Endothelial cell of umbilical vein (primary cell): ENCODE measurements around the gene IGFBP4. TPM values are rescaled to one million over a fixed set of nuclear protein-coding genes. Genes with fewer than 3 reads are reported as not detected.

Experiments used
- BruUV-seq: library from RNA; stranded (reverse); fragments of 400-500 nt; replicated peaks from 2 replicates; lab custom pipeline; 2021; lab: Mats Ljungman, UMichigan
- CTCF ChIA-PET: fragments of 300-600, 350-600 bp; sonication (Branson Sonifier 250); formaldehyde crosslinking; loops from one replicate; lab custom pipeline; 2021; ENCODE audit warnings: antibody characterized with exemption, inconsistent platforms; lab: Charles Lee
- POLR2A ChIA-PET: fragments of 300-600, 350-600 bp; sonication (Branson Sonifier 250); formaldehyde crosslinking; loops from one replicate; lab custom pipeline; 2021; ENCODE audit warnings: antibody characterized with exemption, inconsistent platforms; lab: Charles Lee
- DNase-seq: peaks from one replicate; pipeline ENCODE4 v3.0.0-alpha.2; 2011; ENCODE audit warnings: low read depth, low spot score
- FAIRE-seq: peaks from 2 replicates; lab custom pipeline; 2011; peaks lifted over from hg19 to GRCh38; lab: Jason Lieb, UNC
- H2AFZ ChIP-seq: 2 replicates; pipeline ENCODE4 v1.6.0; 2012; ENCODE audit warnings: low read depth, low read length, control low read depth, inconsistent platforms
- H3K27ac ChIP-seq: 2 replicates; pipeline ENCODE4 v1.5.1; 2011; ENCODE audit warnings: low read depth, mild to moderate bottlenecking, control low read depth, low read length, moderate library complexity; ENCODE audit not compliant: insufficient read depth
- H3K27me3 ChIP-seq, 2 experiments: 2 replicates each; pipeline versions ENCODE4 v1.6.0 to v1.6.1; 2011; ENCODE audit warnings: low read length in 2 of 2, mixed read lengths in 1 of 2; ENCODE audit not compliant: control insufficient read depth in 2 of 2, insufficient read depth in 2 of 2
- H3K36me3 ChIP-seq, 2 experiments: 2 replicates in 1 of 2; 3 replicates in 1 of 2; pipeline ENCODE4 v1.5.1; 2011; ENCODE audit warnings: low read length in 2 of 2, mild to moderate bottlenecking in 1 of 2, moderate library complexity in 1 of 2; ENCODE audit not compliant: control insufficient read depth in 2 of 2, insufficient read depth in 2 of 2; ENCODE audit errors: extremely low read depth in 1 of 2
- H3K4me1 ChIP-seq: 3 replicates; pipeline ENCODE4 v1.5.1; 2011; ENCODE audit warnings: mild to moderate bottlenecking, low read length; ENCODE audit not compliant: control insufficient read depth, insufficient read depth; ENCODE audit errors: extremely low read depth
- H3K4me2 ChIP-seq: 2 replicates; pipeline ENCODE4 v1.6.1; 2011; ENCODE audit warnings: low read length, control low read depth, mixed read lengths; ENCODE audit not compliant: insufficient read depth
- H3K4me3 ChIP-seq, 3 experiments: fragments of 200-600 bp in 1 of 3; sonication (generic), shearing (Covaris generic) in 1 of 3; replicated peaks in 1 of 3; 2 replicates each; pipeline ENCODE4 v1.5.1; 2011 to 2016; ENCODE audit warnings: control low read depth in 3 of 3, low read length in 3 of 3, mild to moderate bottlenecking in 2 of 3, inconsistent platforms in 1 of 3, low read depth in 1 of 3, moderate library complexity in 1 of 3; ENCODE audit not compliant: insufficient read depth in 1 of 3
- H3K79me2 ChIP-seq: 2 replicates; pipeline ENCODE4 v1.6.0; 2012; ENCODE audit warnings: low read length, inconsistent platforms; ENCODE audit not compliant: control insufficient read depth, insufficient read depth
- H3K9ac ChIP-seq: replicated peaks from 2 replicates; pipeline ENCODE3; 2011; ENCODE audit warnings: low read length, control low read depth; ENCODE audit not compliant: insufficient read depth; ENCODE audit errors: extremely low read depth
- H3K9me1 ChIP-seq: replicated peaks from 3 replicates; pipeline ENCODE4 v1.6.0; 2011; ENCODE audit warnings: mild to moderate bottlenecking, low read length; ENCODE audit not compliant: control insufficient read depth, insufficient read depth; ENCODE audit errors: extremely low read depth
- H3K9me3 ChIP-seq: replicated peaks from 2 replicates; pipeline ENCODE4 v1.5.1; 2012; ENCODE audit warnings: low read length, inconsistent platforms; ENCODE audit not compliant: control insufficient read depth, insufficient read depth
- H4K20me1 ChIP-seq: replicated peaks from 2 replicates; pipeline ENCODE3; 2011; ENCODE audit warnings: mild to moderate bottlenecking, low read length; ENCODE audit not compliant: control insufficient read depth, insufficient read depth; ENCODE audit errors: extremely low read depth
- EZH2 ChIP-seq: IDR thresholded peaks from 2 replicates; pipeline ENCODE4 v1.6.1; 2012; ENCODE audit warnings: borderline replicate concordance, low read depth, mild to moderate bottlenecking, moderate library complexity, low read length, inconsistent platforms; ENCODE audit not compliant: severe bottlenecking
- FOS ChIP-seq: IDR thresholded peaks from 2 replicates; pipeline ENCODE4 v1.6.1; 2011; ENCODE audit warnings: mild to moderate bottlenecking, low read length, moderate library complexity, borderline replicate concordance; ENCODE audit not compliant: insufficient read depth
- GATA2 ChIP-seq: IDR thresholded peaks from 2 replicates; pipeline ENCODE4 v1.7.0; 2011; ENCODE audit warnings: low read depth, mild to moderate bottlenecking, moderate library complexity, mixed read lengths, low read length; ENCODE audit not compliant: insufficient read length, insufficient read depth
- JUN ChIP-seq: IDR thresholded peaks from 2 replicates; pipeline ENCODE4 v1.6.1; 2011; ENCODE audit warnings: borderline replicate concordance, low read depth; ENCODE audit not compliant: insufficient read length, insufficient read depth
- MYC ChIP-seq: IDR thresholded peaks from one replicate; pipeline ENCODE4 v1.6.1; 2011; ENCODE audit warnings: mild to moderate bottlenecking, low read depth, low read length
- POLR2A ChIP-seq: IDR thresholded peaks from 2 replicates; pipeline ENCODE4 v1.6.1; 2012; ENCODE audit warnings: low read depth, mild to moderate bottlenecking, control low read depth, low read length
- POLR2AphosphoS5 ChIP-seq: IDR thresholded peaks from 2 replicates; pipeline ENCODE4 v1.6.1; 2012; ENCODE audit warnings: low read depth, mild to moderate bottlenecking, control low read depth, low read length, moderate library complexity; ENCODE audit not compliant: insufficient read depth
- dilution Hi-C: fragments of 300-500 bp; cut with MboI; formaldehyde crosslinking; loops from one replicate; pipeline ENCODE4 v1.15.0; 2019; ENCODE audit warnings: low sequenced_read_pairs; ENCODE audit not compliant: extremely low pct_ligation_motif_present
- intact Hi-C: fragments of 100-400 bp; cut with micrococcal nuclease; formaldehyde crosslinking; loops from one replicate; pipeline ENCODE4 v1.10.0; 2022
- polyA plus RNA-seq, 4 experiments: library from polyadenylated mRNA; depleted of rRNA in 3 of 4; stranded (reverse) in 3 of 4; unstranded in 1 of 4; fragments of >200 nt; gene quantifications; 2 replicates each; pipeline versions ENCODE4 v1.2.1 to v1.2.3, GENCODE V29; 2011 to 2012; ENCODE audit warnings: missing spikeins in 1 of 4
- total RNA-seq: library from RNA; stranded (reverse); gene quantifications from 2 replicates; pipeline ENCODE4 v1.2.3, GENCODE V29; 2021
- TF ChIP-seq, protein P1 (sequence below): IDR thresholded peaks from 2 replicates; pipeline ENCODE4 v1.6.1; 2011; ENCODE audit not compliant: insufficient read depth, insufficient read length
- TF ChIP-seq, protein P2 (sequence below), 2 donors: IDR thresholded peaks; 1 replicate in 1 of 2; 2 replicates in 1 of 2; pipeline ENCODE4 v1.5.1; 2011; ENCODE audit warnings: low read length in 2 of 2, mild to moderate bottlenecking in 2 of 2, moderate library complexity in 2 of 2, control low read depth in 1 of 2, inconsistent platforms in 1 of 2, low read depth in 1 of 2; ENCODE audit not compliant: insufficient read depth in 1 of 2; ENCODE audit errors: extremely low read depth in 1 of 2

IGFBP4 gene
- total and polyA plus RNA-seq, 2 donors (not counting 3 experiments of a cell fraction or from before 2014, with no cell fraction given), result 377 to 618 TPM

DNA sequence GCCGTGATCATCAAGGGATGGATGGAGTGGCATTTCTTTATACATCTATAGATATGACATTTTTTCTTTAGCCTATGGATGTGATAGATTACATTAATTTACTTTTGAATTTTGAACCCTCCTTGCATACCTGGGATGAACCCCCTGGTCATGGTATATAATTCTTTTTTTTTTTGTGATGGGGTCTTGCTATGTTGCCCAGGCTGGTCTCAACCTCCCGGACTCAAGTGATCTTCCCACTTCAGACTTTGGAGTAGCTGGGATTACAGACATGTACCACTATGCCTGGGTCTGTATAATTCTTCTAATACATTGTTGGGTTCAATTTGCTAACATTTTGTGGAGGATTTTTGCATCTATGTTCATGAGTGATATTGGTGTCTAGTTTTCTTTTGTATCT, 59.9 kb downstream of the IGFBP4 start:
- FAIRE-seq (no peak), DNase-seq (no peak)
- Histone ChIP-seq H4K20me1 (no peaks in the 10 kb centered on the region), H3K4me3 (no peak overlapping the region), H3K79me2 (no peaks in the 10 kb centered on the region), H3K27me3 (peaks cover 0 to 10% of the 10 kb centered on the region in 2 experiments), H3K9me1 (no peaks in the 10 kb centered on the region), H3K9ac (no peak overlapping the region), H3K9me3 (no peaks in the 10 kb centered on the region), H3K36me3 (no peaks in the 10 kb centered on the region), H2AFZ (no peak overlapping the region), H3K27ac (no peak overlapping the region), H3K4me1 (peaks cover 7% of the 10 kb centered on the region), H3K4me2 (no peak overlapping the region)
- TF ChIP-seq JUN, result no peak
- no peak for TF ChIP-seq POLR2A
- TF ChIP-seq, protein P1, sequence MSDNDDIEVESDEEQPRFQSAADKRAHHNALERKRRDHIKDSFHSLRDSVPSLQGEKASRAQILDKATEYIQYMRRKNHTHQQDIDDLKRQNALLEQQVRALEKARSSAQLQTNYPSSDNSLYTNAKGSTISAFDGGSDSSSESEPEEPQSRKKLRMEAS, result no peak
- no peak for TF ChIP-seq EZH2
- TF ChIP-seq, protein P2, sequence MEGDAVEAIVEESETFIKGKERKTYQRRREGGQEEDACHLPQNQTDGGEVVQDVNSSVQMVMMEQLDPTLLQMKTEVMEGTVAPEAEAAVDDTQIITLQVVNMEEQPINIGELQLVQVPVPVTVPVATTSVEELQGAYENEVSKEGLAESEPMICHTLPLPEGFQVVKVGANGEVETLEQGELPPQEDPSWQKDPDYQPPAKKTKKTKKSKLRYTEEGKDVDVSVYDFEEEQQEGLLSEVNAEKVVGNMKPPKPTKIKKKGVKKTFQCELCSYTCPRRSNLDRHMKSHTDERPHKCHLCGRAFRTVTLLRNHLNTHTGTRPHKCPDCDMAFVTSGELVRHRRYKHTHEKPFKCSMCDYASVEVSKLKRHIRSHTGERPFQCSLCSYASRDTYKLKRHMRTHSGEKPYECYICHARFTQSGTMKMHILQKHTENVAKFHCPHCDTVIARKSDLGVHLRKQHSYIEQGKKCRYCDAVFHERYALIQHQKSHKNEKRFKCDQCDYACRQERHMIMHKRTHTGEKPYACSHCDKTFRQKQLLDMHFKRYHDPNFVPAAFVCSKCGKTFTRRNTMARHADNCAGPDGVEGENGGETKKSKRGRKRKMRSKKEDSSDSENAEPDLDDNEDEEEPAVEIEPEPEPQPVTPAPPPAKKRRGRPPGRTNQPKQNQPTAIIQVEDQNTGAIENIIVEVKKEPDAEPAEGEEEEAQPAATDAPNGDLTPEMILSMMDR (IDR thresholded peaks at IDR 0.05; ENCODE audit: extremely low read depth in 1 of 2, insufficient read depth in 1 of 2, low read depth in 1 of 2, low read length in 2 of 2), result no peak
- TF ChIP-seq POLR2AphosphoS5, result no peak
- no peak for TF ChIP-seq FOS
- no peak for TF ChIP-seq MYC
- TF ChIP-seq GATA2, result no peak
- no TSS peak for BruUV-seq
- ChIA-PET CTCF (interaction anchor here (0.7 to 1.3 kb wide), 2 partner anchors 9 to 1284 kb away, joined by 3 read pairs; no protein-coding TSS in a partner anchor), POLR2A (no interaction called here)
- intact Hi-C loops (no loop called here), dilution Hi-C loops (no loop called here)
